Activated CD8-positive, alpha-beta memory T cell treated with anti-CD3 and anti-CD28 coated beads for 36 hours (primary cell): Measurements from ENCODE around the gene BORCS6. TPM values are rescaled to one million over a fixed set of nuclear protein-coding genes. Genes with fewer than 3 reads are reported as not detected.
"Not testable (repeated sequence)": the region's sequence is repeated elsewhere in the genome, so short reads cannot be mapped to it uniquely, and the experiment has no call there.

Experiments
- CTCF ChIA-PET: fragments of 350-600 bp; sonication (Branson Sonifier 250); formaldehyde crosslinking; loops from one replicate; lab custom pipeline; 2021; ENCODE audit warnings: antibody characterized with exemption; lab: Charles Lee
- POLR2A ChIA-PET: fragments of 350-600 bp; sonication (Branson Sonifier 250); formaldehyde crosslinking; loops from one replicate; lab custom pipeline; 2021; ENCODE audit warnings: antibody characterized with exemption; lab: Charles Lee
- total RNA-seq, 2 experiments: library from RNA; stranded (reverse); gene quantifications; one replicate each; pipeline ENCODE4 v1.2.3, GENCODE V29; 2021

Gene BORCS6
- total RNA-seq, 2 experiments from 2014 or later, result 6.6 to 7.0 TPM

DNA sequence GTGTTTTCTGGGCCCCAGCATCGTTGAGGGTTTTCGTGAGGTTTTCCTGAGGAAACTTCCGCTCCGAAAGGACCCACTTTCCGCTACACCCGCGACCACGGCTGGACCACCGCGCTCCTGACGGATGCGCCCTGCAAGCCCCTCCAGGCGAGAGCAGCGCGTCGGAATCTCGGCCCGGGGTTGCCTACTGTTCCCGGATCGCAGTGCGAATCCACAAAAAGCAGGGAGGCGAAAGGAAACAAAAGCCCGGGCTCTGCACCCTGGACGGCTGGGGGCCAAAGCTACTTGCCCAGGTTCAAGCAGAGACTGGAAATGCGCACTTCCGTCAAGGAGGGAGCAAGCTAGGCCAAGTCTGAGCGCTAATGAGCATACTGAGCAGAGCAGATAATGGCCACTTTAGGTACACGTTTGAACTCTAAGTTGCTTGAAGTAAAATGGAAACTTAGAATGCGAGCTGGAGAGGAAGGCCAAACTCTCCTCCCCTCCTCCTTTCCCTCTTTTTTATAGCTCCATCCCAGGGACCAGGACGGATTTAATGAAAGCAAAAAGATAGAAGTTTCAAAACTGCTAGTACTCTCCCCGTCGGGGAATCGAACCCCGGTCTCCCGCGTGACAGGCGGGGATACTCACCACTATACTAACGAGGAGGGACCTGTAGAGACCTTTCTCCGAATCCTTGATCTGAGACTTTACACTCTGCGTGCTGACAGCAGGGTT, 31.8 kb upstream of the BORCS6 start:
- POLR2A ChIA-PET, result interaction anchor here (0.5 to 7.5 kb wide), 10 partner anchors 11 to 744 kb away, joined by 3 to 101 read pairs (median 8); partner anchors contain the start of genes AURKB, BORCS6, CTC1 and PFAS
- CTCF ChIA-PET, result interaction anchor here (1.0 to 5.8 kb wide), 13 partner anchors 12 to 102 kb away, joined by 3 to 60 read pairs (median 6); partner anchors contain the start of genes ALOXE3, AURKB, BORCS6 and CTC1

DNA sequence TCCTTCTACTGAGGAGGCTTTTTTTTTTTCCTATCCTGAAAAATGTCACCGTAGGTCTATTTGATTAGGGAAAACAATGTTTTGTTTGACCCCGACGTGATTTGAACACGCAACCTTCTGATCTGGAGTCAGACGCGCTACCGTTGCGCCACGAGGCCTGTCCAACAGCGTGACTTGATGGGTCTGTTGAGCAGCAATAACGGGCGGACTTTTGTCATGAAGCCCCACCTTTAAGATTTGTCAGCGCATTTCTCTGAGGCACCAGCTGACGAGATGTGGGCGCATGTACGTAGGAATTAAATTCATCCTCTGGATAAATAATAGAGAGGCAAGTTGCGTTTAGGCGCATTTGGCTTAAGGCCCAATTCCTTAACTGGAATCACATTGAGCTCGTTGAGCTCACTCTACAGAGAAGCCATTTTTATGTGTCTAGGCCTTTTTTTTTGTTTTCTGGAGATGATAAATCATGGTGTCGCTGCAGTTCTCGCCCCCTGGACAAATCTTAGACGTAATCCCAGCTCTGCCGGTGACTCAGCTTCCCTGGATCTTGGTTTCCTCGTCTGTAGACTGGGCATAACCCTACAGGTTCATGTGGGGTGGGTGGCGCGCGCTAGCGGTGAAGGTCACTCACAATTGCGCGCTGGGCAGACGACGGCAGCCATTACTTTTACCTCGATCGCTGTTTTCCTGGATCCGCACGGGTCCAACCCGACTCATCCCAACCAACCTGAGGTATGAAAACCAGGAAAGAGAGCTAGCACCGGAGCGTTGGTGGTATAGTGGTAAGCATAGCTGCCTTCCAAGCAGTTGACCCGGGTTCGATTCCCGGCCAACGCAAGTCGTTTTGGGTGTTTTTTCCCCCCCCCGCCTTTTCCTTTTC, 31.0 kb upstream of the BORCS6 start:
- ChIA-PET POLR2A (interaction anchor here (0.5 to 7.5 kb wide), 11 partner anchors 10 to 122 kb away, joined by 3 to 101 read pairs (median 3); partner anchors contain the start of genes AURKB, BORCS6, CTC1 and PFAS), CTCF (interaction anchor here (1.0 to 5.8 kb wide), 12 partner anchors 11 to 101 kb away, joined by 3 to 60 read pairs (median 6); partner anchors contain the start of genes ALOXE3, AURKB, BORCS6 and CTC1)

DNA sequence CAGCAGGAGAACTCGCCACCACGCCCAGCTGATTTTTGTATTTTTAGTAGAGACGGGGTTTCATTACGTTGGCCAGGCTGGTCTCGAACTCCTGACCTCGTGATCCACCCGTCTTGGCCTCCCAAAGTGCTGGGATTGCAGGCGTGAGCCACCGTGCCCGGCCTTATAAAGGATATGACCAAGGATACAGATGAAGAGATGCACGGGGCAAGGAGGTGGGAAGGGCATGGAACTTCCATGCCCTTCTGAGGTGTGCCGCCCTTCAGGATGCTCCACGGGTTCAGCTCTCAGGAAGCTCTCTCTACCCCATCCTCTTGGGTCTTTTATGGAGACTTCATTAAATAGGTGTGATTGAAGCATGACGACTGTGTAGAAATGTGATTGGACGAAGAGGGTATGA, 24.0 kb upstream of the BORCS6 start:
- CTCF ChIA-PET, result interaction anchor here (0.7 kb wide), 1 partner anchor 58 kb away, joined by 4 read pairs; no protein-coding TSS in a partner anchor
- POLR2A ChIA-PET, result not testable (repeated sequence)

DNA sequence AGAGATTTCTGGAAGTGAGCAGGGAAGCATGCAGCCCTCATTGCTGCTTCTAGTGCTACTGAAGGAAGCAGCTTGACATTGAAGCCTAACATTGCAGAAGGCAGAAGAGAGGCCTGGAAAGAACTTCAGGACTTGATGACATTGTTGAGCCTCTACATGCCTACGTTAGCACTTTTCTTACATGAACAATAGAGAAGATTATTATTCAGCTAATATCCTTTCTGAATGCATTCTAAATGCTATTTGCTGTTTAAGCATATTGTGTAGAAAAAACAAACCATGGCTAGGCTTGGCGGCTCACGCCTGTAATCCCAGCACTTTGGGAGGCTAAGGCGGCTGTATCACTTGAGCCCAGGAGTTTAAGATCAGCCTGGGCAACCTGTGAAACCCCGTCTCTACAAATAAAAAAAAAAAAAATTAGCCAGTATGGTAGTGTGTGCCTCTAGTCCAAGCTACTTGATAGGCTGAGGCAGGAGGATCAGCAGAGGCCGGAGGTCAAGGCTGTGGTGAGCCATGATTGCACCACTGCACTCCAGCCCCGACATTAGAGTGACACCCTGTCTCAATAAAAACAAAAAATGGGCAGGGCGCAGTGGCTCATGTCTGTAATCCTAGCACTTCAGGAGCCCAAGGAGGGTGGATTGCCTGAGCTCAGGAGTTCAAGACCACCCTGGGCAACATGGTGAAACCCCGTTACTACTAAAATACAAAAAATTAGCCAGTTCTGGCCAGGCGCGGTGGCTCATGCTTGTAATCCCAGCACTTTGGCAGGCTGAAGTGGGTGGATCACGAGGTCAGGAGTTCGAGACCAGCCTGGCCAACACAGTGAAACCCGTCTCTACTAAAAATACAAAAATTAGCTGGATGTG, 22.6 kb upstream of the BORCS6 start:
- POLR2A ChIA-PET, result no interaction called here
- CTCF ChIA-PET, result no interaction called here

DNA sequence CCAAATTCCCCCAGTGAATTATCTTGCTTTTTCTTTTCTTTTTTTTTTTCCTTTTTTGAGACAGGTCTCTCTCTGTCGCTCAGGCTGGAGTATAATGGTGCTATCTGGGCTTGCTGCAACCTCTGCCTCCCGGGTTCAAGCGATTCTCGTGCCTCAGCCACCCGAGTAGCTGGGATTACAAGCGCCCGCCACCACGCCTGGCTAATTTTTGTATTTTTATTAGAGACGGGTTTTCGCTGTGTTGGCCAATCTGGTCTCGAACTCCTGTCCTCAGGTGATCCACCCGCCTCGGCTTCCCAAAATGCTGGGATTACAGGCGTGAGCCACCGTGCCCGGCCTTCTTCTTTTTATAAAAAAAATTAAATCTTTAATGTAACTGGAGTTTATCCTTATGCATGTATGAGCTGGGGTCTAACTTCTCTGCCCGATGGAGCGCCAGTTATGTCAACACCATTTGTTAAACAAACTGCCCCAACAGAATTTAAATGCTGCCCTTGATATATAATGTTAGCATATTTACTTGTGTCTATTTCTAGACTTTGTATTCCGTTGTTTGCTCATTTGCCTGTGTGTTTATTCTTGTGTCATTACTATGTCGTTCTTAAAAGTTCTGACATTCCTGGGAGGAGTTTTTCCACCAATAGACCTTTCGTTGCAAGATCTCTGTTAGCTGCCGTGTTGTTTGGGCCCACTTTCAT, 20.9 kb upstream of the BORCS6 start:
- ChIA-PET CTCF (interaction anchor here (0.6 to 1.4 kb wide), 5 partner anchors 11 to 850 kb away, joined by 3 to 6 read pairs (median 3); no protein-coding TSS in a partner anchor), POLR2A (interaction anchor here (0.9 to 2.4 kb wide), 7 partner anchors 10 to 84 kb away, joined by 3 to 15 read pairs (median 4); partner anchors contain the start of genes CTC1 and SLC25A35)

DNA sequence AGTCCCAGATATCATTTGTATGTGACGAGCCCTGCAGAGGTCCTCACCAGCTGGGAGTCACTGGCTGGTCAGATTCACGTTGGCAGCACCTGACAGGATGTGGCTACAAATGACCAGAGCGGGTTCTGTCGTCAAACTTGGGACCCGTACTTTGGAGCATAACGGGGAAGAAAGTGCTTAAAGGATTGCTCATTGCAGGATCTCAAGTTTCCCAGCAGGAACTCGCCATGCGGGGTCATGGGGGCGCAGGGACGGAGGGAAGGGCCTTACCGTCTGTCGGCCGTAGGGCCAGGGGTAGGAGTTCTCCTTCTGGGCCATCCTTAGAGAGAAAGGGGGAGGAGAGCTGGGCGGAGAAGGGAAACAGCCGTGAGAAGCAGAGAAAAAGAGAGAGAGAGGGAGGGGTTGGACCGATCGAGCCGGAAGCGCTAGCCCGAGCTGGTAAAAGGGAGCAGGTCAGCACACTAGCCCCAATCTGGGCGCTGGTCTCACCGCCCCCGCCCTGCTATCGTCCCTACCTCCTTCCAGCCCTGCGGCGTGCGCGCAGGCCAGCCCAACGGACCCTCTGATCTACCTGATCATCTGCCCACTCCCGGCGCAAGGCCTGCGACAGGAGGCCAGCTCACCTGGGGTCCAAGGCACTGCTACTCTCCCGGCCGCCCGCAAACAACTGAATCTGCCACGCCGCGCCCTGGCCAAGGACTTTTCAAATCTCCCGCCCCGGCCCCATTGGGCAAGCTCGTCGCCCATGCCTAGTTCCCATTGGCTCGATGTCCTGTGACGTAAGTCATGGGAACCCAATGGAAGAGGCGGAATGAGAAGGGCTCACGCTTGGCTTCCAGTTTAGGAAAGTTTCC, 20.2 kb upstream of the BORCS6 start, which contains the start of gene AURKB:
TSS of gene AURKB (minus strand) at position 669 of the 854 bp plus-strand sequence. CDS start at position 318, 351 bp downstream.
- ChIA-PET POLR2A (interaction anchor here (0.9 to 2.4 kb wide), 7 partner anchors 9 to 85 kb away, joined by 3 to 15 read pairs (median 4); partner anchors contain the start of genes CTC1 and SLC25A35), CTCF (interaction anchor here (0.6 to 1.6 kb wide), 7 partner anchors 12 to 116 kb away, joined by 3 to 6 read pairs (median 3); partner anchors contain the start of gene BORCS6)

DNA sequence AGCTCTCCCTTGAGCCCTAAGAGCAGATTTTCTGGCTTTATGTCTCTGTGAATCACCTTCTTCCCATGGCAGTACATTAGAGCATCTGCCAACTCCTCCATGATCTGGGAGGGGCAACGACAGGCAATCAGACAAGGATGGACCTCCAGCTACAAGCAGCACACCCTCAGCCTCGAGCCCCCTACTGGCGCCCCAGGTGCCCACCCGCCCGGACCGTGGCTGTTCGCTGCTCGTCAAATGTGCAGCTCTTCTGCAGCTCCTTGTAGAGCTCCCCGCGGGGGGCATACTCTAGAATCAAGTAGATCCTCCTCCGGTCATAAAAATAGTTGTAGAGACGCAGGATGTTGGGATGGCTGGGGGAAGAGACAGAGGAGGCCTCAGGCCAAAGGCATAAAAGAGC, 16.6 kb upstream of the BORCS6 start:
- CTCF ChIA-PET, result interaction anchor here (0.6 to 2.2 kb wide), 4 partner anchors 12 to 155 kb away, joined by 3 to 5 read pairs (median 5); no protein-coding TSS in a partner anchor

DNA sequence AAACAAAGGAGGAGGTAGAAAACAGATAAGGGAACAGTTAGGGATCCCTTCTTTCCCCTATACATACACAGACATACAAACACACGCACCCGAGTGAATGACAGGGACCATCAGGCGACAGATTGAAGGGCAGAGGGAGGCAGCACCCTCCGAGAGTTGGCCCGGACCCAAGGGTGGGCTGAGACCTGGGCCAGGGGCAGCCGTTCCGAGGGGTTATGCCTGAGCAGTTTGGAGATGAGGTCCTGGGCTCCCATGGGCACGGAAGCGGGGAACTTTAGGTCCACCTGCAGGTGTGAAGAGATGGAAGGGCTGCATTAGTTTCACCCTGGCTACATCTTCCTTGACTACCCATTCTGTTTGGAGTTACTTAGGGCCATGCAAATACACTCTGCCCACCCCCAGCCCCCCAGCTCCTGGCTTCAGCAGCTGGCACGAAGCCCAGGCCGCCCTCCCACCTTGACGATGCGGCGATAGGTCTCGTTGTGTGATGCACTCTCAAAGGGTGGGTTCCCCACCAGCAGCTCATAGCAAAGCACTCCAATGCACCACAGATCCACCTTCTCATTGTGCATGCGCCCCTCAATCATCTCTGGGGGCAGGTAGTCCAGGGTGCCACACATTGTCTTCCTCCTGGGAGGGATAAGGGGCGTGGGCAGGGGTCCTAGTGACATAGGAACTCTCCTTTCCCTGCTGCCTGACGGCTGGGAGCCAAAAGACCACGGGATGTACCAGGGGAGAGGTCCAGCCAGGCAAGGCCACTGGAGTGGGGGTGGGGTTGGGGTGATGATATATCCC, 15.0 kb upstream of the BORCS6 start:
- ChIA-PET CTCF (interaction anchor here (1.5 kb wide), 1 partner anchor 10 kb away, joined by 5 read pairs; no protein-coding TSS in a partner anchor), POLR2A (interaction anchor here (0.6 to 1.4 kb wide), 2 partner anchors 10 to 12 kb away, joined by 3 to 5 read pairs; no protein-coding TSS in a partner anchor)

More for the DNA sequence above, 16.6 kb upstream of the BORCS6 start:
- POLR2A ChIA-PET, result interaction anchor here (0.6 kb wide), 1 partner anchor 11 kb away, joined by 11 read pairs; no protein-coding TSS in a partner anchor

DNA sequence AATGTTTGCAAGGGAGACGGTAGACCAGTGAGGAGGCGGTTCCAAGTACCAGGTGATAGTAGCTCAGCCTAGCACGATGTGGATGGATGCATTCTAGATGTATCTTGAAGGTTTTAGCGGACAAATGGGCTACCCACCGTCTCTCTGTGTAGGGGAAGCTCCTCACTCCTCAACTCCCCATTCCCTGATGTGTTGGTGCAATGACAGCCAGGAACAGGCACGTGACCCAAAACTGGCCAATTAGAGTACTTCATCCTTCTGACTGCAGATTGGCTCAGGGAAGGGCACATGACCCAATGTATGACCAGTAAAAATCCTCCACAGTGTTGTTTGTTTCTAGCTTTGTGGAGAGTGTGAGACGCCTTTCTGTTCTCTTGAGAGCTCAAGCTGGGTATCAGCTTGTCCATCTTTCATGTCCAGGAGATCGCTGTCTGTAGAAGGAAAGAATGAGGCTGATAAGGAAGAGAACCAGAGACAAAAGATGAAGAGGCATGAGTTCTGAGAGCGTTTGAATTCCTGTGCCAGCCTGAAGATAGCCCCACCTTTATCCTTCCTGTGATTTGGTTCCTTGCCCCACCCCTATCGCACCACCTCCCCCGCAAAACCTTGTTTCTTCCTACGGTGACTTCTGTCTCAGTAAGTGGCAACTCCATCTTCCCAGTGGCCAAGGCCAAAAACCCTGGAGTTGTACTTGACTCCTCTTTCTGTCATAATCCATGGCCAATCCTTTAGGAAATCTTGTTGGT, 2.3 kb upstream of the BORCS6 start:
- ChIA-PET CTCF (interaction anchor here (0.7 to 0.8 kb wide), 2 partner anchors 7 to 32 kb away, joined by 3 read pairs; no protein-coding TSS in a partner anchor), POLR2A (interaction anchor here (1.1 to 1.6 kb wide), 3 partner anchors 7 to 31 kb away, joined by 3 to 4 read pairs (median 3); no protein-coding TSS in a partner anchor)

DNA sequence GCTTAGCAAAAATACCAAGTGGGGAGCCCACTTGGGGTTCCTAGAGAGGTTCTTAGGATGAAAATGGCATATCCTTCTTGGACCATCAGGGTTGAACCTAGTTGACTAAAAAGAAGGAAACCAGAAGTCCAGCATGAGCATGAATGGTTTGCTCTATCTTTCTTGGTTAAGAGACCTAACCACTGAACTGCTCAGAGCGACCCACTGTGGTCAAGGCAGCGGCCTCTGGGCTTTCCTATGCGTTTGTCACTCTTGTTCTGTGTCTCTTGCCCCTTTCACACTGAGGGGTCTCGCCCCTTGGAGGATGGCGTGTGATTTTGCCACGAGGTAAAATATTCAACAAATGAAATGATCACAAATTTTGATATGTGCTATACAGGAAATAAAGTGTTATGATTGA, 526 bp upstream of the BORCS6 start:
- CTCF ChIA-PET, result interaction anchor here (0.7 to 5.9 kb wide), 4 partner anchors 19 to 111 kb away, joined by 3 to 60 read pairs (median 4); no protein-coding TSS in a partner anchor
- POLR2A ChIA-PET, result interaction anchor here (0.6 to 1.5 kb wide), 6 partner anchors 9 to 71 kb away, joined by 3 to 14 read pairs (median 6); partner anchors contain the start of gene PFAS

DNA sequence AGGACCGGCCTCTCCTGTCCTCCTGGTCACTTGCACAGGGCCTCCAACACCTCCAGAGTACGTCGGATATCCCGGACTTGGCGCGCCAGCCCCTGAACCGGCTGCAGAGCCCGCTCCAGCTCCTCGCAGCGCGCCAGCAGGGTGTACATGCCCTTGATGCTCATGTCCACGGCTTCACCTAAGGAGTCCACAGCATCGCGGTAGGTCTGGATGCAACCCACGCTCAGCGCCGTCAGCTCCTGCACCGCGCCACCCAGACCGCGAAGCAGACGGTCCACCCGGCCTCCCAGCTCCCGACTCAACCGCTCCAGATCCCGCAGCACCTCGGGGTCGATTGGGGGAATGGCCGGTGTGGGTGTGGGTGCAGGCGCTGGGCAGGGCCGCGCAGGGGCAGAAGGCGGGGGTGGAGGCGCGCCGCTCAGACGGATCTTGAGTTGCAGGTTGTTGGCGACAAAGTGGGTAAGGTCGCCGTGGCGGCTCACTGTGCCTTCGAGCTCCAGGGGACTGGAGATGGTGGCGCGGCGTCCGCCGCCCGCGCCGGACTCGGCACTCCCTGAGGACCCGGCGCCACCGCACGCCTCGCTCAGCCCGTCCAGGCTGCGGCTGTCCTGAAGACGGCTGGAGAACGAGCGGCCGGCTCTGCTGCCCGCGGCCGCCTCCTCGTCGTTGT, 804 bp downstream of the BORCS6 start:
- ChIA-PET CTCF (interaction anchor here (0.7 to 5.9 kb wide), 9 partner anchors 11 to 99 kb away, joined by 3 to 60 read pairs (median 4); partner anchors contain the start of genes PFAS and RANGRF), POLR2A (interaction anchor here (0.5 to 1.9 kb wide), 11 partner anchors 8 to 975 kb away, joined by 3 to 14 read pairs (median 4); partner anchors contain the start of genes AURKB and PFAS)

DNA sequence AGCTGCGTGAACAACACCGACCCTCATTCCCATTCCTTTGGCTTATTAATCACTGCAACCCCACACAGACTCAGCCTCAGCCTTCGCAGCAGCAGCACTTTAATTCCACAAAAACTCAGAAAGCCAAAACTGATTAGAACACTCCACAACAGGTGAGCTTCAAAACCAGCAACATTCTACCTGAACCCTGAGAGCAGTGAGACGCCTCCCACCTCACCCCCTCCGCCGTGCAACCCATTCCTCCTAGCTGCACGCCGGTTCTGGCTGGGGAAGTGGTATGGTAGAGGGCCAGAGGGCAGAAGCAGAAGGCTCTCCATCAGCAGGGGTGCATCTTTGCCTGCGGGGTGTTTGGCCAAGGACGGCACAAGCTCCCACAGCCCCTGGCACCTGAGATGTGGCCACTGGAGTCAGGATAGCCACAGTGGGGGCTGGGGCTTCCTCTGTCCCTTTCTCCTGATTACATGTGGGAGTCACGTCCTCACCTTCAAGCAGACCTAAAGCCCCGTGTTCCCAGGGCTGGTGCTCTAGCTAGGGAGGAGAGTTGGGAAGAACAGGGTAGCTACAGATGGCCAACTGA, 1.6 kb downstream of the BORCS6 start:
- CTCF ChIA-PET, result interaction anchor here (0.6 to 5.9 kb wide), 10 partner anchors 12 to 100 kb away, joined by 3 to 60 read pairs (median 4); partner anchors contain the start of genes ALOXE3, PFAS and RANGRF

More for the DNA sequence above, 1.6 kb downstream of the BORCS6 start:
- POLR2A ChIA-PET, result interaction anchor here (0.5 to 1.9 kb wide), 9 partner anchors 15 to 70 kb away, joined by 3 to 11 read pairs (median 4); partner anchors contain the start of genes AURKB and PER1
